Esophagus (tissue), 2 donors: Measurements from ENCODE around the gene PRKAR1B. TPM values are rescaled to one million over a fixed set of nuclear protein-coding genes. Genes with fewer than 3 reads are reported as not detected.

Experiments used
- H3K27ac ChIP-seq, 2 donors: one replicate each; pipeline ENCODE4 v1.5.1; 2013; ENCODE audit warnings: low read depth in 2 of 2, mild to moderate bottlenecking in 2 of 2, inconsistent platforms in 1 of 2, low read length in 1 of 2, moderate library complexity in 1 of 2
- H3K27me3 ChIP-seq, 2 donors: one replicate each; pipeline ENCODE4 v1.6.1; 2013; ENCODE audit warnings: low read length in 2 of 2, control low read depth in 1 of 2, mild to moderate bottlenecking in 1 of 2; ENCODE audit not compliant: insufficient read depth in 2 of 2, control insufficient read depth in 1 of 2
- H3K36me3 ChIP-seq, 2 donors: one replicate each; pipeline ENCODE4 v1.6.1; 2013; ENCODE audit warnings: low read length in 1 of 2; ENCODE audit not compliant: control insufficient read depth in 2 of 2, insufficient read depth in 2 of 2
- H3K4me1 ChIP-seq, 2 donors: one replicate each; pipeline ENCODE4 v1.6.1; 2013; ENCODE audit warnings: low read length in 1 of 2; ENCODE audit not compliant: control insufficient read depth in 2 of 2, insufficient read depth in 2 of 2
- H3K4me3 ChIP-seq, 2 donors: one replicate each; pipeline ENCODE4 v1.5.1; 2013; ENCODE audit warnings: low read length in 2 of 2, mild to moderate bottlenecking in 2 of 2, low read depth in 1 of 2, moderate library complexity in 1 of 2
- H3K9me3 ChIP-seq, 2 donors: one replicate each; pipeline ENCODE4 v1.6.1; 2013; ENCODE audit warnings: mild to moderate bottlenecking in 2 of 2, low read depth in 1 of 2, low read length in 1 of 2, moderate library complexity in 1 of 2; ENCODE audit not compliant: control insufficient read depth in 2 of 2, insufficient read depth in 1 of 2
- WGBS, 2 donors: extraction: QIAGEN DNeasy Blood & Tissue Kit; methylation state at CpG; one replicate each; pipeline ENCODE4 v1.1.7; 2013; 5-methylcytosine and 5-hydroxymethylcytosine counted together
- polyA plus RNA-seq, 2 donors: library from polyadenylated mRNA; stranded (reverse); fragments of 200-250 nt; gene quantifications; one replicate each; pipeline ENCODE4 v1.2.3, GENCODE V29; 2013
- donor health status: healthy with polysubstance abuse.
- donor health status: Bipolar disorder and iron deficiency.

PRKAR1B gene
- polyA plus RNA-seq, 2 donors = 10.4 to 10.9 TPM

DNA sequence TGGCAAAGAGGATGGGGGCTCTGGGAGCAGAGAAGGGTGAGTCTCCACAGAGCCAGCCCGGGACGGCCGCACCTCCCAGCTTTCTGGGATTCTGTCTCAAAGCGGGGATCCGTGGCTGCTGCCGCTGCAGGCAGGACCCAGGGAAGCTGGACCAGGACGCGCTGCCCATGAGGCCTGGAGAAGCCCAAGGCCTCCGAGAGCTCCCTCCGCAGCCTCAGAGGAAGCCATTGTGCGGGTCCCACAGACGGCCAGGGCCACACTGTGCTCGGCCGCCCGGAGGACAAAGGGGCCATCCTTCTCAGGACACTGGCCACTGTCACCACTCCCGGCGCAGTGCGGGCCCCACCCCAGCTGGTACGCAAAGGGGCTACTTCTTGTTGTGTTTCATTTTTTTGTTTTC, 128.2 kb downstream of the PRKAR1B start:
- Histone ChIP-seq H3K4me1 (peaks cover 0 to 5% of the 10 kb centered on the region in 2 donors), H3K9me3 (peaks cover 0 to 3% of the 10 kb centered on the region in 2 donors), H3K27me3 (no peaks in the 10 kb centered on the region), H3K36me3 (no peaks in the 10 kb centered on the region), H3K4me3 (no peak overlapping the region), H3K27ac (no peak overlapping the region)
- 95% methylated on average over 19 of the region's 19 CpGs for WGBS, 2 donors

GRCh38 chr7:597348-598178, 129.5 kb downstream of the PRKAR1B start:
- 91 to 92% methylated on average over 35 of the region's 35 CpGs for WGBS, 2 donors
- H3K36me3 ChIP-seq = no peaks in the 10 kb centered on the region
- H3K27me3 ChIP-seq = no peaks in the 10 kb centered on the region
- H3K4me1 ChIP-seq = peaks cover 0 to 2% of the 10 kb centered on the region in 2 donors
- no peak overlapping the region for H3K27ac ChIP-seq
- peaks cover 0 to 3% of the 10 kb centered on the region in 2 donors for H3K9me3 ChIP-seq
- H3K4me3 ChIP-seq = no peak overlapping the region

- Histone ChIP-seq H3K9me3 (peaks cover 0 to 3% of the 10 kb centered on the region in 2 donors), H3K36me3 (no peaks in the 10 kb centered on the region), H3K4me1 (no peaks in the 10 kb centered on the region), H3K27me3 (no peaks in the 10 kb centered on the region), H3K27ac (no peak overlapping the region), H3K4me3 (no peak overlapping the region)
- WGBS, 2 donors = 93 to 94% methylated on average over 17 of the region's 17 CpGs
Observed at GRCh38 chr7:596819-597182, 130.3 kb downstream of the PRKAR1B start.

GRCh38 chr7:596071-596818, 130.8 kb downstream of the PRKAR1B start:
- 97 to 98% methylated on average over 29 to 30 of the region's 30 CpGs for WGBS, 2 donors
- no peaks in the 10 kb centered on the region for H3K4me1 ChIP-seq
- no peaks in the 10 kb centered on the region for H3K27me3 ChIP-seq
- no peak overlapping the region for H3K4me3 ChIP-seq
- H3K27ac ChIP-seq = no peak overlapping the region
- peaks cover 0 to 3% of the 10 kb centered on the region in 2 donors for H3K9me3 ChIP-seq
- no peaks in the 10 kb centered on the region for H3K36me3 ChIP-seq

DNA sequence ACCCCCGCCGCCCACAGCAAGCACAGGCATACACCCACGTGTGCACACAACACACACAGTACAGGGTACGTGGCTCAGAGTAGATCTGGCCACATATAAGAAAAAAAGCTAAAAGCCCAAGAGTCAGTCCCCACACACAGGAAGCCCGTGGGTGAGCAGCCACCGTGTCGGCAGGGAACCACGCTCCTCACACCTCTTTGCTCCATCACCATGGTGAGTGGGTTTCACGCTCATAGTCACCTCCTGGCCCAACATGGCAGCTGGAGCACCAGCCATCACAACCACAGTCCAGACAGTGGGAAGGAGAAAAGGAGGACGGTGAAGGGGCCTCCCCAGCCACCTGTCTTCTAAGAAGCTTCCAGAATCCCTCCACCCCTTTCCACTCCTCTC, 131.5 kb downstream of the PRKAR1B start:
- whole genome bisulfite sequencing, 2 donors = 89 to 90% methylated on average over 10 of the region's 10 CpGs

GRCh38 chr7:594920-595620, 132.0 kb downstream of the PRKAR1B start:
- peaks cover 0 to 3% of the 10 kb centered on the region in 2 donors for H3K9me3 ChIP-seq
- no peaks in the 10 kb centered on the region for H3K4me1 ChIP-seq
- no peaks in the 10 kb centered on the region for H3K36me3 ChIP-seq
- H3K27me3 ChIP-seq = no peaks in the 10 kb centered on the region
- 93 to 96% methylated on average over 29 of the region's 29 CpGs for WGBS, 2 donors
- H3K4me3 ChIP-seq = no peak overlapping the region
- no peak overlapping the region for H3K27ac ChIP-seq

More for the DNA sequence above, 131.5 kb downstream of the PRKAR1B start:
- Histone ChIP-seq H3K36me3 (no peaks in the 10 kb centered on the region), H3K4me1 (no peaks in the 10 kb centered on the region), H3K27ac (no peak overlapping the region), H3K27me3 (no peaks in the 10 kb centered on the region), H3K4me3 (no peak overlapping the region), H3K9me3 (peaks cover 0 to 3% of the 10 kb centered on the region in 2 donors)

GRCh38 chr7:594212-594913, 132.7 kb downstream of the PRKAR1B start:
- Histone ChIP-seq H3K36me3 (peaks cover 0 to 4% of the 10 kb centered on the region in 2 donors), H3K27ac (no peak overlapping the region), H3K27me3 (no peaks in the 10 kb centered on the region), H3K9me3 (peaks cover 0 to 3% of the 10 kb centered on the region in 2 donors), H3K4me1 (no peaks in the 10 kb centered on the region), H3K4me3 (no peak overlapping the region)
- 92 to 96% methylated on average over 16 of the region's 16 CpGs for WGBS, 2 donors

GRCh38 chr7:593324-594115, 133.6 kb downstream of the PRKAR1B start:
- peaks cover 0 to 3% of the 10 kb centered on the region in 2 donors for H3K9me3 ChIP-seq
- 76 to 80% methylated on average over 34 of the region's 34 CpGs for WGBS, 2 donors
- H3K36me3 ChIP-seq = peaks cover 0 to 7% of the 10 kb centered on the region in 2 donors
- H3K4me1 ChIP-seq = no peaks in the 10 kb centered on the region
- no peak overlapping the region for H3K27ac ChIP-seq
- H3K4me3 ChIP-seq = no peak overlapping the region
- no peaks in the 10 kb centered on the region for H3K27me3 ChIP-seq
